Fibroblast of pulmonary artery (primary cell): Measurements from ENCODE around the gene CLIC3.
A peak's percentile ranks its signal among the peaks of the same experiment; 100 is the strongest.

Source experiments
- DNase-seq: peaks from one replicate; pipeline ENCODE4 v3.0.0-alpha.2; 2010; ENCODE audit warnings: low read depth
- H3K4me3 ChIP-seq: replicated peaks from 2 replicates; pipeline ENCODE4 v1.5.1; 2011; ENCODE audit warnings: low read depth, mild to moderate bottlenecking, control low read depth, low read length, moderate library complexity
- CTCF ChIP-seq: IDR thresholded peaks from 2 replicates; pipeline ENCODE4 v1.5.1; 2011; ENCODE audit warnings: mild to moderate bottlenecking, control low read depth, low read length, inconsistent platforms; ENCODE audit errors: missing control alignments

CLIC3 gene

GRCh38 chr9:136985027-136985602, 11.3 kb downstream of the CLIC3 start:
- H3K4me3 ChIP-seq: no peak overlapping the region
- no peak for TF ChIP-seq CTCF
- no peak for DNase-seq

GRCh38 chr9:136984464-136985026, 11.8 kb downstream of the CLIC3 start:
- DNase-seq: no peak
- H3K4me3 ChIP-seq: no peak overlapping the region
- no peak for TF ChIP-seq CTCF

- no peak overlapping the region for H3K4me3 ChIP-seq
- no peak for TF ChIP-seq CTCF
- DNase-seq: no peak
These were observed 12.6 kb downstream of the CLIC3 start for GRCh38 chr9:136983656-136984314.

- no peak overlapping the region for H3K4me3 ChIP-seq
- no peak for DNase-seq
These were observed 13.2 kb downstream of the CLIC3 start for GRCh38 chr9:136983167-136983566.

GRCh38 chr9:136982232-136983051, 13.9 kb downstream of the CLIC3 start, which contains the start of gene LCNL1:
LCNL1 (plus strand) TSS chr9:136982993; CDS start chr9:136983587, 594 bp downstream.
- no peak for TF ChIP-seq CTCF
- no peak for DNase-seq
- no peak within 1 kb of the TSS for H3K4me3 ChIP-seq

More at GRCh38 chr9:136983167-136983566, 13.2 kb downstream of the CLIC3 start:
- TF ChIP-seq CTCF: no peak

GRCh38 chr9:136981588-136982231, 14.7 kb downstream of the CLIC3 start:
- H3K4me3 ChIP-seq: no peak overlapping the region
- peak; percentile 33 for DNase-seq
- TF ChIP-seq CTCF: no peak
